ENCODE measurements around the gene WDR4.
"Not testable (repeated sequence)": the region's sequence is repeated elsewhere in the genome, so short reads cannot be mapped to it uniquely, and the experiment has no call there.

WDR4 gene

DNA sequence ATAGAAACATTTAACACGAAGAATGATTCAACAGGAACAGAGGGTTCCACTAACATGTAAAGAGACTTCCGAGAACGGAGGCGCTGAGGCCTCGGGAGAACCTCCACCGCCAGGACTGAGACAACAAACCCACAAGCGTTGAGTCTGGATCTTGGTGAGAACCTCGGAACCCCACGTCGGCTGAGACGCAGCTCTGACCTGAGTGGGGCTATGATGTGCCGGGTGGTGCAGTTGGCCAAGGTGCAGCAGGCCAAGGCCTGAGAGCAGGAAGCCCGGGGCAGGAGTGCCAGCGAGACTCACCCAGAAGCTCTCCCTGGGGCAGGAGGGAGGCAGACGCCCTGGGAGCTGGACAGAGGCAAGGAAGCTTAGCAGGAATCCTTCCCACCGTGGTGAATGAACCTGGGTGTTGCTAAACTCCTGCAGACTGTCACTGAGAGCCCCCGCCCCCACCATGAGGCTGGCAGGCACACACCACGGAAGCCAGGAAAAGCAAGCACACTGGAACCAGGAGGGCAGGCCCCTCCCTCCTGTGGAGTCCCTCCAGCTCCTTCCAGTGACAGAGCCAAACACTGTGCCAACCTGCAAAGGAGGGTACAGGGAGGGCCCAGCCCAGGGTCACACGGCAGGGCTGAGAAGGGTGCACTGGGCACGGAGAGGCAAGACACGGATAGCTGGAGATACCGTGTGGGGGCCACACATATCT, 34.8 kb downstream of the WDR4 start:
- no peak for DNase-seq (ENCODE audit: low read depth)
- no peak for TF ChIP-seq CTCF (IDR thresholded peaks at IDR 0.05; ENCODE audit: control insufficient read depth, insufficient read depth, low read depth, low read length, missing control alignments)
- H3K4me3 ChIP-seq (ENCODE audit: control insufficient read depth, low read depth, low read length), result no peak overlapping the region

- H3K4me3 ChIP-seq (ENCODE audit: control insufficient read depth, low read depth, low read length), result no peak overlapping the region
- no peak for DNase-seq (ENCODE audit: low read depth)
- TF ChIP-seq CTCF (IDR thresholded peaks at IDR 0.05; ENCODE audit: control insufficient read depth, insufficient read depth, low read depth, low read length, missing control alignments), result no peak
Observed at GRCh38 chr21:42843056-42843455, 36.3 kb downstream of the WDR4 start.

DNA sequence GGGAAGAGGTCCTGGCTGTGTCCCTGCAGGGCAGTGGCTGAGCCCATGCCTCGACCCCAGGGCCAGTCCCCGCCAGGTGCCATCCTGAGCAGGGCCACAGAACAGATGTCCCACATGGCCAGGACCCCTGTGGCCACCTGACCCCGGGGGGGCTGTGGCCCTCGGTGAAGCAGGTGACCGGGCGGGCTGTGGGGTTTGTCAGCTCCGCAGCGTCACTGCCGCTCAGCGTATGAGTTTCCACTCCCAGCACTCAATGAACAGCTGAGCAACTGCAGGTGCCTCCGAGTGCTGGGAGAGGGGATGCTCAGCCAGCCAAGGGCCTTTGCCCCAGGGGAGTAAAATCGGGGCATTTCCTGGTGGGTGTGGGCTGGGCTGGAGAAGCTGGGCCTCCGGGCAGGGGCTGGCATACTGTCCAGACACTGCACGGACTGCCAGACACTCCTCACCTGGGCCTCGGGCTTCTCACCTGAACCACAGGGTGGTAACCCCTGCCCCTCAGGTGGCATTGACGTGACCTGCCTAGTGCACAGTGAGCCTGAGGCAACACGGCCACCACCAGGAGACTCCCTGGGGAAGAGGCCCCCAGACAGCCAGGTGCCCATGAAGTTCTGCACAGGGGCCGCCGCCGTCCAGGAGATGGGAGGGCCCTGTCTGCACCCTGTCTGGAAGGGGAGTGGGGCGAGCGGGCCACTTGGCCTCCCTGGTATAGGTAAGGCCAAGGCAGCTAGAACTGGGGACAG, 37.3 kb downstream of the WDR4 start:
- DNase-seq (ENCODE audit: low read depth); H3K4me3 ChIP-seq (ENCODE audit: control insufficient read depth, low read depth, low read length): not testable (repeated sequence)

- no peak for TF ChIP-seq CTCF (IDR thresholded peaks at IDR 0.05; ENCODE audit: control insufficient read depth, insufficient read depth, low read depth, low read length, missing control alignments)
- H3K4me3 ChIP-seq (ENCODE audit: control insufficient read depth, low read depth, low read length), result no peak overlapping the region
- DNase-seq (ENCODE audit: low read depth), result no peak
Observed at GRCh38 chr21:42841156-42841915, 38.0 kb downstream of the WDR4 start.

- DNase-seq (ENCODE audit: low read depth), result no peak
- no peak for TF ChIP-seq CTCF (IDR thresholded peaks at IDR 0.05; ENCODE audit: control insufficient read depth, insufficient read depth, low read depth, low read length, missing control alignments)
- H3K4me3 ChIP-seq (ENCODE audit: control insufficient read depth, low read depth, low read length), result no peak overlapping the region
Observed at GRCh38 chr21:42840411-42841155, 38.8 kb downstream of the WDR4 start.

DNA sequence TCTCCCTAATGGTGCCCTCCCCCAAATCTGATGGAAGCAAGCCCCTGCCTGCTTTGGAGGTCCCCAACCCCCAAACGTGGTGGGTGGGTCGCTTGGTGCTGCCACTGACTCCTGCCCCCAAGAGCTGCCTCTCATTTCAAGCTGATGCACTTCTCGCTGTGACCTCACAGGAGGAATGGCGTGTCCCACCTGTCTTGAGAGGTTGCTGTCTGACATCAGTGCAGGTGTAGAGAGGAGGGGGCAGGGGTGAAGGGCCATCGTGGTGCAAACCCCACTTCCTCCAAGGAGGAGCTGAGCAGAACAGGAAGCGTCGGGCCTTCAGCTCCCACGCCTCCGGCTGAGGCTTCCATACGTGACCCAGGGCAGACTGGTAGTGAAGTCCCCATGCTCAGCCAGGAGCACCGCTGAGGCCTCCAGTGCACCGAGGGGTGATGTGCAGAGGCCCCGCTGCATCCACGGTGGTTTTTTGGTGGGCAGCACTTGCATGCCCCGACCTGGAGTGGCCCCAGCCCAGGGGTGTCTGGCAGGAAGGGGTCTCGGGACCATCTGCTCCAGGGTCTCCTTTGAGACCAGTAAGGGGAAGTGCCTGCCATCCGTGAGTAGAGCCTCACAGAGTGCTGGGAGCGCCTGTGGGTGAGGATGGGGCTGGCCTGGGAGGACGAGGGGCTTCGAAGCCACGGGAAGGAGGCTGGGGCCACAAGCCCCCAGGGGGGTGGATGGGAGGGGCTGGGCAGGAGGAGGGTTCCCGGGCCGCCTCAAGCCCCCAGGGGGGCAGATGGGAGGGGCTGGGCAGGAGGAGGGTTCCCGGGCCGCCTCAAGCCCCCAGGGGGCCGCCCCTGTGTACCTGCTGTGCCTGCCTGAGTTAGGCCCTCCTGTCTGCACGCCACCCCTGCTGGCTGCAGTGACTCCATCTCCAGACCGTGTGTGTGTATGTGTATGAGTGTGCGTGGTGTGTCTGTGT, 39.8 kb downstream of the WDR4 start:
- no peak overlapping the region for H3K4me3 ChIP-seq (ENCODE audit: control insufficient read depth, low read depth, low read length)
- DNase-seq (ENCODE audit: low read depth), result no peak
- no peak for TF ChIP-seq CTCF (IDR thresholded peaks at IDR 0.05; ENCODE audit: control insufficient read depth, insufficient read depth, low read depth, low read length, missing control alignments)

GRCh38 chr21:42838212-42838690, 41.1 kb downstream of the WDR4 start:
- H3K4me3 ChIP-seq (ENCODE audit: control insufficient read depth, low read depth, low read length); DNase-seq (ENCODE audit: low read depth): not testable (repeated sequence)
